Hepatocyte (in vitro differentiated cells): ENCODE data around the gene CFAP65. TPM values are rescaled to one million over a fixed set of nuclear protein-coding genes. Genes with fewer than 3 reads are reported as not detected.

Source experiments
- DNase-seq: peaks from one replicate; pipeline ENCODE4 v3.0.0-alpha.2; 2016; ENCODE audit warnings: low spot score
- H2AFZ ChIP-seq: fragments of 200-600 bp; sonication (generic); 2 replicates; pipeline ENCODE4 v1.6.0; 2016; ENCODE audit warnings: antibody characterized with exemption, mild to moderate bottlenecking
- H3K27ac ChIP-seq: fragments of 200-600 bp; sonication (generic); 2 replicates; pipeline ENCODE4 v1.5.1; 2016; ENCODE audit warnings: mild to moderate bottlenecking
- H3K27me3 ChIP-seq: fragments of 200-600 bp; sonication (generic); 2 replicates; pipeline ENCODE4 v1.6.1; 2016
- H3K36me3 ChIP-seq: fragments of 200-600 bp; sonication (generic); replicated peaks from 2 replicates; pipeline ENCODE4 v1.5.1; 2016; ENCODE audit warnings: low read depth; ENCODE audit not compliant: insufficient read depth
- H3K4me1 ChIP-seq: fragments of 200-600 bp; sonication (generic); 2 replicates; pipeline ENCODE4 v1.5.1; 2016; ENCODE audit warnings: mild to moderate bottlenecking, moderate library complexity; ENCODE audit not compliant: insufficient read depth
- H3K4me2 ChIP-seq: fragments of 200-600 bp; sonication (generic); 2 replicates; pipeline ENCODE4 v1.6.0; 2016
- H3K4me3 ChIP-seq: fragments of 200-600 bp; sonication (generic); 2 replicates; pipeline ENCODE4 v1.5.1; 2016; ENCODE audit warnings: mild to moderate bottlenecking
- H3K79me2 ChIP-seq: fragments of 200-600 bp; sonication (generic); 2 replicates; pipeline ENCODE4 v1.6.0; 2017; ENCODE audit warnings: mild to moderate bottlenecking
- H3K9me2 ChIP-seq: fragments of 200-600 bp; sonication (generic); replicated peaks from 2 replicates; pipeline ENCODE4 v1.6.0; 2017; ENCODE audit warnings: mild to moderate bottlenecking; ENCODE audit not compliant: insufficient read depth
- H3K9me3 ChIP-seq: fragments of 200-600 bp; sonication (generic); 2 replicates; pipeline ENCODE4 v1.5.1; 2016; ENCODE audit warnings: low read depth, mild to moderate bottlenecking
- H4K20me1 ChIP-seq: fragments of 200-600 bp; sonication (generic); 2 replicates; pipeline ENCODE4 v1.6.0; 2016; ENCODE audit warnings: mild to moderate bottlenecking; ENCODE audit not compliant: insufficient read depth, poor library complexity, severe bottlenecking
- CTCF ChIP-seq: fragments of 200-600 bp; sonication (generic); IDR thresholded peaks from 2 replicates; pipeline ENCODE4 v1.5.1; 2016; ENCODE audit warnings: antibody characterized with exemption, mild to moderate bottlenecking; ENCODE audit not compliant: poor library complexity
- EZH2 ChIP-seq: fragments of 200-600 bp; sonication (generic); IDR thresholded peaks from 2 replicates; pipeline ENCODE4 v1.6.1; 2016; ENCODE audit warnings: antibody characterized with exemption, mild to moderate bottlenecking, borderline replicate concordance
- EZH2phosphoT487 ChIP-seq: fragments of 200-600 bp; sonication (generic); IDR thresholded peaks from one replicate; pipeline ENCODE4 v1.6.1; 2018; ENCODE audit warnings: antibody characterized with exemption, mild to moderate bottlenecking, low read depth, moderate library complexity; ENCODE audit not compliant: unreplicated experiment, severe bottlenecking
- WGBS: methylation state at CpG from one replicate; pipeline ENCODE4 v1.1.6; 2016; ENCODE audit warnings: low lambda C conversion rate; ENCODE audit errors: missing lambda C conversion rate; 5-methylcytosine and 5-hydroxymethylcytosine counted together
- polyA plus RNA-seq: library from polyadenylated mRNA; unstranded; fragments of >200 nt; fragmentation: Nextera tagmentation; extraction: Ambion mirVana; gene quantifications from 2 replicates; pipeline ENCODE4 v1.2.1, GENCODE V29; 2016
- total RNA-seq: library from RNA; depleted of rRNA; stranded (reverse); fragments of >200 nt; gene quantifications from 2 replicates; pipeline ENCODE4 v1.2.3, GENCODE V29; 2014

Gene CFAP65
- total and polyA plus RNA-seq, 2 experiments from 2014 or later = 0.03 to 0.05 TPM

GRCh38 chr2:219010873-219011272 is 30.4 kb downstream of the CFAP65 start:
- TF ChIP-seq EZH2phosphoT487 (no peak), CTCF (no peak)
- Histone ChIP-seq H3K4me1 (peaks cover 4% of the 10 kb centered on the region), H2AFZ (no peak overlapping the region), H3K79me2 (no peaks in the 10 kb centered on the region), H3K4me3 (no peak overlapping the region), H3K4me2 (no peak overlapping the region), H3K27ac (no peak overlapping the region), H4K20me1 (no peaks in the 10 kb centered on the region), H3K9me2 (no peaks in the 10 kb centered on the region), H3K9me3 (no peaks in the 10 kb centered on the region), H3K36me3 (no peaks in the 10 kb centered on the region), H3K27me3 (peaks cover 4% of the 10 kb centered on the region)
- WGBS = 89% methylated on average over 5 of the region's 5 CpGs
- no peak for DNase-seq

- H3K27me3 ChIP-seq = peaks cover 10% of the 10 kb centered on the region
- H3K4me2 ChIP-seq = no peak overlapping the region
- H3K4me3 ChIP-seq = no peak overlapping the region
- H2AFZ ChIP-seq = no peak overlapping the region
- TF ChIP-seq EZH2phosphoT487 = no peak
- peak; percentile 41 for TF ChIP-seq CTCF
- WGBS = 41% methylated on average over 6 of the region's 6 CpGs
- H4K20me1 ChIP-seq = no peaks in the 10 kb centered on the region
- no peaks in the 10 kb centered on the region for H3K9me3 ChIP-seq
- peak; percentile 63 for DNase-seq
- H3K79me2 ChIP-seq = no peaks in the 10 kb centered on the region
- H3K9me2 ChIP-seq = no peaks in the 10 kb centered on the region
- no peak overlapping the region for H3K27ac ChIP-seq
- peaks cover 4% of the 10 kb centered on the region for H3K4me1 ChIP-seq
- H3K36me3 ChIP-seq = no peaks in the 10 kb centered on the region
Observed at GRCh38 chr2:219010162-219010756, 31.1 kb downstream of the CFAP65 start.

- H3K4me1 ChIP-seq = peaks cover 4% of the 10 kb centered on the region
Observed at GRCh38 chr2:219009294-219009693, 32.0 kb downstream of the CFAP65 start.

More at GRCh38 chr2:219009294-219009693, 32.0 kb downstream of the CFAP65 start:
- H4K20me1 ChIP-seq = no peaks in the 10 kb centered on the region
- H3K79me2 ChIP-seq = no peaks in the 10 kb centered on the region
- no peak overlapping the region for H3K27ac ChIP-seq
- no peaks in the 10 kb centered on the region for H3K9me2 ChIP-seq
- TF ChIP-seq EZH2phosphoT487 = no peak
- no peak for TF ChIP-seq EZH2
- no peak for TF ChIP-seq CTCF
- peaks cover 18% of the 10 kb centered on the region for H3K27me3 ChIP-seq
- WGBS = 68% methylated on average over 2 of the region's 2 CpGs
- no peak overlapping the region for H3K4me2 ChIP-seq
- H3K4me3 ChIP-seq = no peak overlapping the region
- H2AFZ ChIP-seq = no peak overlapping the region
- no peaks in the 10 kb centered on the region for H3K9me3 ChIP-seq
- H3K36me3 ChIP-seq = no peaks in the 10 kb centered on the region
- DNase-seq = no peak
